HepG2 (cell line): ENCODE data around the gene MYH7. TPM values are rescaled to one million over a fixed set of nuclear protein-coding genes. Genes with fewer than 3 reads are reported as not detected.

Source experiments
- BHLHE40 ChIP-seq: IDR thresholded peaks from 2 replicates; pipeline ENCODE4 v1.6.1; 2011; ENCODE audit warnings: low read length, improper control_type of control experiment
- CENPX ChIP-seq: sonication (generic); formaldehyde crosslinking; IDR thresholded peaks from 2 replicates; pipeline ENCODE4 v1.9.0; 2021; ENCODE audit warnings: mild to moderate bottlenecking, missing genetic modification reagents, moderate library complexity
- GATAD1 ChIP-seq: IDR thresholded peaks from 2 replicates; pipeline ENCODE4 v1.6.1; 2016; ENCODE audit warnings: missing genetic modification reagents, missing compliant biosample characterization
- HES4 ChIP-seq: sonication (generic); formaldehyde crosslinking; IDR thresholded peaks from 2 replicates; pipeline ENCODE4 v1.9.0; 2021; ENCODE audit warnings: mild to moderate bottlenecking, missing genetic modification reagents, borderline replicate concordance
- HNRNPUL1 ChIP-seq: fragments of 200-400 bp; formaldehyde crosslinking; IDR thresholded peaks from 2 replicates; pipeline ENCODE4 v1.6.1; 2017; ENCODE audit warnings: low read depth, mild to moderate bottlenecking, low read length, moderate library complexity
- MED13 ChIP-seq: sonication (generic); formaldehyde crosslinking; IDR thresholded peaks from 2 replicates; pipeline ENCODE4 v1.5.0; 2020; ENCODE audit warnings: missing genetic modification reagents
- MEF2D ChIP-seq: sonication (generic); formaldehyde crosslinking; IDR thresholded peaks from 2 replicates; pipeline ENCODE4 v1.5.1; 2020; ENCODE audit warnings: mild to moderate bottlenecking, missing genetic modification reagents
- NAIF1 ChIP-seq: sonication (generic); formaldehyde crosslinking; IDR thresholded peaks from 2 replicates; pipeline ENCODE4 v1.5.0; 2020; ENCODE audit warnings: mild to moderate bottlenecking, missing genetic modification reagents, borderline replicate concordance
- NFYB ChIP-seq: sonication (generic); formaldehyde crosslinking; IDR thresholded peaks from 2 replicates; pipeline ENCODE4 v1.4.0; 2020; ENCODE audit warnings: missing genetic modification reagents
- ZFP62 ChIP-seq: sonication (generic); formaldehyde crosslinking; IDR thresholded peaks from 2 replicates; pipeline ENCODE4 v1.4.0; 2020; ENCODE audit warnings: missing genetic modification reagents
- ZNF546 ChIP-seq: sonication (generic); formaldehyde crosslinking; conservative IDR thresholded peaks from 2 replicates; pipeline ENCODE4 v1.8.1; 2023; ENCODE audit warnings: mild to moderate bottlenecking, missing genetic modification reagents
- ZNF709 ChIP-seq: sonication (generic); formaldehyde crosslinking; IDR thresholded peaks from 2 replicates; pipeline ENCODE4 v1.5.0; 2020; ENCODE audit warnings: mild to moderate bottlenecking, missing genetic modification reagents
- ZNF878 ChIP-seq: sonication (generic); formaldehyde crosslinking; IDR thresholded peaks from 2 replicates; pipeline ENCODE4 v1.8.1; 2023; ENCODE audit warnings: mild to moderate bottlenecking, missing genetic modification reagents, moderate library complexity
- polyA plus RNA-seq, 8 experiments: library from polyadenylated mRNA; depleted of rRNA in 3 of 8; stranded (reverse) in 7 of 8; unstranded in 1 of 8; fragments of >200 nt; fragmentation: Illumina TruSeq in 4 of 8; extraction: Trizol in 4 of 8; gene quantifications; 2 replicates each; pipeline versions ENCODE4 v1.2.1 to v1.2.3, GENCODE V29; 2011 to 2016; ENCODE audit warnings: low read depth in 4 of 8, missing spikeins in 1 of 8, mixed read lengths in 1 of 8; ENCODE audit not compliant: insufficient read depth in 1 of 8
- total RNA-seq, 5 experiments: library from RNA; depleted of rRNA; stranded (reverse); fragments of >200 nt; fragmentation: Illumina TruSeq; extraction: Trizol; gene quantifications; 2 replicates each; pipeline ENCODE4 v1.2.3, GENCODE V29; 2016; ENCODE audit warnings: low read depth in 1 of 5
- TF ChIP-seq, protein P1 (sequence below): sonication (generic); formaldehyde crosslinking; IDR thresholded peaks from 2 replicates; pipeline ENCODE4; 2020; ENCODE audit warnings: missing genetic modification reagents, mild to moderate bottlenecking, borderline replicate concordance
- TF ChIP-seq, protein P2 (sequence below): sonication (generic); formaldehyde crosslinking; IDR thresholded peaks from 2 replicates; pipeline ENCODE4 v1.4.0; 2020; ENCODE audit warnings: missing genetic modification reagents, borderline replicate concordance
- TF ChIP-seq, protein P3 (sequence below), 2 experiments: sonication (generic) in 1 of 2; formaldehyde crosslinking in 1 of 2; IDR thresholded peaks; 2 replicates each; pipeline versions ENCODE4 v1.4.0 to v1.6.1; 2016 to 2020; ENCODE audit warnings: borderline replicate concordance in 1 of 2, low read depth in 1 of 2, mild to moderate bottlenecking in 1 of 2, missing genetic modification reagents in 1 of 2

Gene MYH7
- total and polyA plus RNA-seq, 2 of the 13 experiments (the other 11 are each of a cell fraction or from before 2014, with no cell fraction given) = 0.04 TPM; not detected in 1

DNA sequence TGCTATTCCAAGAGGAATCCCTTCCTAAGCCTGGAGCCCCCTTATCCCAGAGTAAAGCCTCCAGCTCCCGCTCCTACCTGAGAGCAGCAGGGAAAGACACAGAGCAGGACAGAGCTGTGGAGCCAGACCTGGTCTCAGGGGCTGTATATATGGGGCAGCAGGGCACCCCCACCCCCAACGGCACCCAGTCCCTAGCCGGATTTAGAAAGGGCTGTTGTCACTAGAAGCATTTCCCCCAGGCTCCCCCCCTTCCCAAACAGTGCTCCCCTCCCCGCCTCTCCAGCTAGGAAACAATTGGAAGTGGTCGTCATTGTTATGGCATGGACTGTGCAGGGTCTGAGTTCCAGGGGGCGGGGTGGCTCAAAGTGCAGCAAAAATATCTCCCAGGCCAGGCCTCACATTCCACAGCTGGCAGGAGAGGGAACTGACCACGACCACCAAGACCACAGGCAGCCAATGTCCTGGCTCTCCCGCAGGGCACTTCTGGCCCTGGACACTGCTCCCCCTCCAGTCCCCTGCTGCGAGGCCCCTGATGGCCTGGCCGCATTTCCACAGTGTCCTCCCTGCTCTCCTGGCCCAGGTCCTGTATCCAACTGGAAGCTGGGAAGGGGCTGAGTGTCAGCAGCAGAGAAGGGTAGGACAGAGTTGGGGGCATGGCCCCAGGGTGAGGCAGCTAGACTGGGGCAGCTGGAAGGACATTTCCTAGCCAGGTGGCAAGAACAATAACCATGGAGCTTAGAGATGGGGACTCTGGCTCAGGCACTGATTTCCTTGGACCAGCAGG, at the start of gene MYH7 (continued):
- no peak for TF ChIP-seq HNRNPUL1
- no peak for TF ChIP-seq NFYB (CRISPR knock-in tag)
- peak; percentile 21; the same call in 1 of the 2 replicates for TF ChIP-seq GATAD1 (CRISPR knock-in tag)
- peak; percentile 73; the same call in 1 of the 2 replicates for TF ChIP-seq ZNF709 (CRISPR knock-in tag)
- TF ChIP-seq ZNF546 (CRISPR knock-in tag) = no peak
- TF ChIP-seq MED13 (CRISPR knock-in tag) = no peak
- TF ChIP-seq CENPX (CRISPR knock-in tag) = no peak
- no peak for TF ChIP-seq NAIF1
- TF ChIP-seq, protein P1, sequence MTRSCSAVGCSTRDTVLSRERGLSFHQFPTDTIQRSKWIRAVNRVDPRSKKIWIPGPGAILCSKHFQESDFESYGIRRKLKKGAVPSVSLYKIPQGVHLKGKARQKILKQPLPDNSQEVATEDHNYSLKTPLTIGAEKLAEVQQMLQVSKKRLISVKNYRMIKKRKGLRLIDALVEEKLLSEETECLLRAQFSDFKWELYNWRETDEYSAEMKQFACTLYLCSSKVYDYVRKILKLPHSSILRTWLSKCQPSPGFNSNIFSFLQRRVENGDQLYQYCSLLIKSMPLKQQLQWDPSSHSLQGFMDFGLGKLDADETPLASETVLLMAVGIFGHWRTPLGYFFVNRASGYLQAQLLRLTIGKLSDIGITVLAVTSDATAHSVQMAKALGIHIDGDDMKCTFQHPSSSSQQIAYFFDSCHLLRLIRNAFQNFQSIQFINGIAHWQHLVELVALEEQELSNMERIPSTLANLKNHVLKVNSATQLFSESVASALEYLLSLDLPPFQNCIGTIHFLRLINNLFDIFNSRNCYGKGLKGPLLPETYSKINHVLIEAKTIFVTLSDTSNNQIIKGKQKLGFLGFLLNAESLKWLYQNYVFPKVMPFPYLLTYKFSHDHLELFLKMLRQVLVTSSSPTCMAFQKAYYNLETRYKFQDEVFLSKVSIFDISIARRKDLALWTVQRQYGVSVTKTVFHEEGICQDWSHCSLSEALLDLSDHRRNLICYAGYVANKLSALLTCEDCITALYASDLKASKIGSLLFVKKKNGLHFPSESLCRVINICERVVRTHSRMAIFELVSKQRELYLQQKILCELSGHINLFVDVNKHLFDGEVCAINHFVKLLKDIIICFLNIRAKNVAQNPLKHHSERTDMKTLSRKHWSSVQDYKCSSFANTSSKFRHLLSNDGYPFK = no peak; the same call in 1 of the 2 replicates
- no peak; the same call in 1 of the 2 replicates for TF ChIP-seq MEF2D (CRISPR knock-in tag)
- peak; percentile 78; the same call in 1 of the 2 replicates for TF ChIP-seq HES4 (CRISPR knock-in tag)
- no peak for TF ChIP-seq ZNF878 (CRISPR knock-in tag)
- TF ChIP-seq ZFP62 = no peak
- no peak for TF ChIP-seq BHLHE40
- TF ChIP-seq, protein P2, sequence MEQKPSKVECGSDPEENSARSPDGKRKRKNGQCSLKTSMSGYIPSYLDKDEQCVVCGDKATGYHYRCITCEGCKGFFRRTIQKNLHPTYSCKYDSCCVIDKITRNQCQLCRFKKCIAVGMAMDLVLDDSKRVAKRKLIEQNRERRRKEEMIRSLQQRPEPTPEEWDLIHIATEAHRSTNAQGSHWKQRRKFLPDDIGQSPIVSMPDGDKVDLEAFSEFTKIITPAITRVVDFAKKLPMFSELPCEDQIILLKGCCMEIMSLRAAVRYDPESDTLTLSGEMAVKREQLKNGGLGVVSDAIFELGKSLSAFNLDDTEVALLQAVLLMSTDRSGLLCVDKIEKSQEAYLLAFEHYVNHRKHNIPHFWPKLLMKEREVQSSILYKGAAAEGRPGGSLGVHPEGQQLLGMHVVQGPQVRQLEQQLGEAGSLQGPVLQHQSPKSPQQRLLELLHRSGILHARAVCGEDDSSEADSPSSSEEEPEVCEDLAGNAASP (CRISPR knock-in tag) = no peak; the same call in 1 of the 2 replicates
- TF ChIP-seq, protein P3, sequence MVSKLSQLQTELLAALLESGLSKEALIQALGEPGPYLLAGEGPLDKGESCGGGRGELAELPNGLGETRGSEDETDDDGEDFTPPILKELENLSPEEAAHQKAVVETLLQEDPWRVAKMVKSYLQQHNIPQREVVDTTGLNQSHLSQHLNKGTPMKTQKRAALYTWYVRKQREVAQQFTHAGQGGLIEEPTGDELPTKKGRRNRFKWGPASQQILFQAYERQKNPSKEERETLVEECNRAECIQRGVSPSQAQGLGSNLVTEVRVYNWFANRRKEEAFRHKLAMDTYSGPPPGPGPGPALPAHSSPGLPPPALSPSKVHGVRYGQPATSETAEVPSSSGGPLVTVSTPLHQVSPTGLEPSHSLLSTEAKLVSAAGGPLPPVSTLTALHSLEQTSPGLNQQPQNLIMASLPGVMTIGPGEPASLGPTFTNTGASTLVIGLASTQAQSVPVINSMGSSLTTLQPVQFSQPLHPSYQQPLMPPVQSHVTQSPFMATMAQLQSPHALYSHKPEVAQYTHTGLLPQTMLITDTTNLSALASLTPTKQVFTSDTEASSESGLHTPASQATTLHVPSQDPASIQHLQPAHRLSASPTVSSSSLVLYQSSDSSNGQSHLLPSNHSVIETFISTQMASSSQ (IDR thresholded peaks at IDR 0.05; ENCODE audit: low read depth) = no peak
- TF ChIP-seq, protein P3 (CRISPR knock-in tag; IDR thresholded peaks at IDR 0.05; ENCODE audit: borderline replicate concordance) = no peak; the same call in 1 of the 2 replicates
